SU-DHL-6 (cell line): ENCODE measurements around the gene DENND2A.

Experiments
- CTCF ChIP-seq: fragments of 200-600 bp; sonication (generic); IDR thresholded peaks from one replicate; pipeline ENCODE4 v1.5.1; 2017; ENCODE audit warnings: antibody characterized with exemption, mild to moderate bottlenecking, low read length, moderate library complexity; ENCODE audit not compliant: insufficient read depth, poor library complexity, severe bottlenecking
- EZH2phosphoT487 ChIP-seq: fragments of 200-600 bp; sonication (generic), shearing (Covaris generic); conservative IDR thresholded peaks from 2 replicates; pipeline ENCODE4 v1.6.1; 2018; ENCODE audit warnings: mild to moderate bottlenecking, antibody characterized with exemption, low read length, moderate library complexity, mixed read lengths

GRCh38 chr7:140485500-140486265 is 154.9 kb downstream of the DENND2A start:
- TF ChIP-seq CTCF (no peak), EZH2phosphoT487 (no peak)
